ENCODE measurements around the gene SSH3. TPM values are rescaled to one million over a fixed set of nuclear protein-coding genes. Genes with fewer than 3 reads are reported as not detected.

Gene SSH3
- total and polyA plus RNA-seq, 7 experiments from 2014 or later = 1.1 to 23.8 (median 14.8) TPM

- H3K27me3 ChIP-seq (ENCODE audit: control insufficient read depth in 2 of 2, insufficient read depth in 2 of 2, low read length in 2 of 2) = no peaks in the 10 kb centered on the region
- POLR2A ChIA-PET = interaction anchor here (0.6 to 15.1 kb wide), 18 partner anchors 7 to 215 kb away, joined by 3 to 729 read pairs (median 4); partner anchors contain the start of genes ANKRD13D, POLD4, RAD9A and SSH3
- Mint-ChIP-seq H3K27me3 (no peaks in the 10 kb centered on the region), H3K9me3 (no peaks in the 10 kb centered on the region), H3K27ac (peak overlapping the region; percentile 87 to 100 (median 97)), H3K4me3 (peak overlapping the region; percentile 91 to 99 (median 96)), H3K4me1 (peaks cover 32 to 82% (median 76%) of the 10 kb centered on the region in 7 donors), H3K36me3 (peaks cover 0 to 54% (median 18%) of the 10 kb centered on the region in 5 donors)
- H3K4me1 ChIP-seq (ENCODE audit: control insufficient read depth in 2 of 2, insufficient read depth in 2 of 2, low read length in 2 of 2) = peaks cover 72% of the 10 kb centered on the region in 2 donors
- H3K27ac ChIP-seq (ENCODE audit: low read depth, low read length) = peak overlapping the region; percentile 93
- peak overlapping the region; percentile 94 for H3K4me3 ChIP-seq (ENCODE audit: low read length)
- H3K36me3 ChIP-seq (ENCODE audit: control insufficient read depth in 2 of 3, insufficient read depth in 3 of 3, low read length in 3 of 3) = peaks cover 0 to 22% (median 5%) of the 10 kb centered on the region in 3 experiments
- CTCF ChIA-PET = interaction anchor here (0.6 to 3.8 kb wide), 6 partner anchors 8 to 82 kb away, joined by 3 to 24 read pairs (median 4); partner anchors contain the start of gene ANKRD13D
- DNase-seq (no peak), ATAC-seq (no peak)
- no peaks in the 10 kb centered on the region for H3K9me3 ChIP-seq (ENCODE audit: control insufficient read depth in 2 of 3, low read length in 3 of 3)
- intact Hi-C loops (cut with micrococcal nuclease) = loop anchor here in 1 of 2 donors (5.0 kb wide), 2 partner anchors 133 to 238 kb away; partner anchors contain the start of genes CDK2AP2, PITPNM1, PPP1CA and TBC1D10C
These were observed 33.7 kb upstream of the SSH3 start for GRCh38 chr11:67269401-67270255.

DNA sequence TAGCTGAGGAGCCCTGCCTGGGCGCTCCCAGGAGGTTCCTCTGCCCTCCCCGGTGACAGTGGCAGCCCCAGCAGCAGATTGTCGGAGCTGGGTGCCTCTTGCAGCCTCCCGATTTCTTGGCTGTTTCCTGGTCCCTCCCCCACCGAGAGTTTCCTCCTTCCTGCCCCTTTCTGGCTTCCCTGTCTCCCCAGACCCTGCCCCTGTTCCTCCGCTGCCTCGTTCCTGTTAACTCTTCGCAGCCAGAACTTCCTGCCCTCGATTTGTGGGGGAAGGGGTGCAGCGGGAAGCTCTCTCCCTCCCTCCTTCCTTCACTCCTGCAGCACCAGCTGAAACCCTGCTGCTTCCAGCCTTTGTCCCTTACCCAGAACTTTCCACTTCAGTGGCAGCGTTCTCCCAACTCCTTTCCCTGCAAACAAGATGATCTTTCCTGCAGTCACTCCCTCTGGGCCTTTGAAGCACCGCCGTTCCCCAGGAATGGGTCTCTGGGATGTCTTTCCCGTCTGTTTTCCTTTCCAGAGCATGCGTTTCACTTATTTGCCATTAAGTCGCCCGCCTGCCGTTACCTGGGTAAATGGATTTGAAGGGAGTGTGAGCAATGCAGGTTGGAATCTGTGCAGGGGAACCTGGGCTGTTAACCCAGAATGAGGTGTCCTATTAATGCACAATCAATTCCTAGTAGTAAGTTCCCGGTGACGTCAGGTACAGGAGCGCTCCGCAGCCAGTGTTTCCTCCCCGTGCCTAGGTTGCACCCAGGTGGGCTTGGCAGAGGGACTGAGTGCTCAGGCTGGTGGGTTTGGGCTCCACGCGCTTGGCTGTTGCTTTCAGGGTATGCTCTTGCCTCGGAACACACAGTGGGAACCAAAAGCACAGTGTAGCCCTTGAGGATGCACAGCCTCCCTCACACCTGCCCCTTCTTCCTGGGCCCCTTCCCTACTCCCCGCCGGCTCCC is 32.8 kb upstream of the SSH3 start:
- peaks cover 79 to 81% of the 10 kb centered on the region in 2 donors for H3K4me1 ChIP-seq (ENCODE audit: control insufficient read depth in 2 of 2, insufficient read depth in 2 of 2, low read length in 2 of 2)
- Mint-ChIP-seq H3K4me3 (peak overlapping the region; percentile 91 to 99 (median 96)), H3K27ac (peak overlapping the region; percentile 87 to 100 (median 97)), H3K36me3 (peaks cover 0 to 58% (median 18%) of the 10 kb centered on the region in 5 donors), H3K9me3 (no peaks in the 10 kb centered on the region), H3K27me3 (no peaks in the 10 kb centered on the region), H3K4me1 (peaks cover 36 to 81% (median 79%) of the 10 kb centered on the region in 7 donors)
- no peaks in the 10 kb centered on the region for H3K27me3 ChIP-seq (ENCODE audit: control insufficient read depth in 2 of 2, insufficient read depth in 2 of 2, low read length in 2 of 2)
- peak overlapping the region; percentile 94 for H3K4me3 ChIP-seq (ENCODE audit: low read length)
- ChIA-PET POLR2A (interaction anchor here (0.6 to 15.1 kb wide), 23 partner anchors 8 to 214 kb away, joined by 3 to 729 read pairs (median 5); partner anchors contain the start of genes ANKRD13D, POLD4, PPP1CA and RAD9A), CTCF (interaction anchor here (1.1 to 3.8 kb wide), 9 partner anchors 9 to 83 kb away, joined by 3 to 24 read pairs (median 3); partner anchors contain the start of genes ANKRD13D and POLD4)
- DNase-seq (peak in 5 of 9 donors; percentile 13 to 38 (median 28)), ATAC-seq (no peak)
- peak overlapping the region; percentile 93 for H3K27ac ChIP-seq (ENCODE audit: low read depth, low read length)
- peaks cover 0 to 25% (median 5%) of the 10 kb centered on the region in 3 experiments for H3K36me3 ChIP-seq (ENCODE audit: control insufficient read depth in 2 of 3, insufficient read depth in 3 of 3, low read length in 3 of 3)
- H3K9me3 ChIP-seq (ENCODE audit: control insufficient read depth in 2 of 3, low read length in 3 of 3) = no peaks in the 10 kb centered on the region
- intact Hi-C loops (cut with micrococcal nuclease) = loop anchor here (1.0 to 5.0 kb wide), 3 partner anchors 18 to 132 kb away; partner anchors contain the start of genes POLD4 (in 1 of the 2), PPP1CA (in 1 of the 2) and TBC1D10C (in 1 of the 2)

DNA sequence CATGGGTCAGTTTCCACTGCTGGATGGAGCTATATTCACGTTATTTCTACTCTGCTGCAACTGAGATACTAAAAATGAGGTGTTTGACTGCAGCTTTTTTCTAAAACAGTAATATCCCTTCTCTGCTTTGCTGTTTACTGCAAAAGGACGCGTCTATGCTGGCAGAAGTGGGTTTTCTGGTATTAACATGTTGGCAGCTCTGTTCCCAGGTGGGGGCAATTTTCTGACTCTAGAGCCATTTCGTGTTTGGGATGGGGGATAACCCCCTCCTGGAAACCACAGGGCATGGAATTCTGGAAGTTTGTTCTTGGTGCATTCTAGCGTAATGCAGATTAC is 32.2 kb upstream of the SSH3 start:
- Mint-ChIP-seq H3K36me3 (peaks cover 0 to 61% (median 18%) of the 10 kb centered on the region in 5 donors), H3K27ac (peak overlapping the region; percentile 87 to 100 (median 97)), H3K27me3 (no peaks in the 10 kb centered on the region), H3K4me3 (peak overlapping the region; percentile 91 to 99 (median 96)), H3K9me3 (no peaks in the 10 kb centered on the region), H3K4me1 (peaks cover 43 to 82% (median 80%) of the 10 kb centered on the region in 7 donors)
- Histone ChIP-seq H3K9me3 (ENCODE audit: control insufficient read depth in 2 of 3, low read length in 3 of 3) (no peaks in the 10 kb centered on the region), H3K27ac (ENCODE audit: low read depth, low read length) (peak overlapping the region; percentile 93), H3K36me3 (ENCODE audit: control insufficient read depth in 2 of 3, insufficient read depth in 3 of 3, low read length in 3 of 3) (peaks cover 0 to 25% (median 5%) of the 10 kb centered on the region in 3 experiments), H3K27me3 (ENCODE audit: control insufficient read depth in 2 of 2, insufficient read depth in 2 of 2, low read length in 2 of 2) (no peaks in the 10 kb centered on the region), H3K4me3 (ENCODE audit: low read length) (peak overlapping the region; percentile 94), H3K4me1 (ENCODE audit: control insufficient read depth in 2 of 2, insufficient read depth in 2 of 2, low read length in 2 of 2) (peaks cover 80 to 81% of the 10 kb centered on the region in 2 donors)
- ATAC-seq (no peak), DNase-seq (peak in 1 of 9 donors; percentile 55)
- intact Hi-C loops (cut with micrococcal nuclease) = loop anchor here (1.0 to 5.0 kb wide), 3 partner anchors 17 to 131 kb away; partner anchors contain the start of genes POLD4 (in 1 of the 2), PPP1CA (in 1 of the 2) and TBC1D10C (in 1 of the 2)
- ChIA-PET POLR2A (interaction anchor here (0.6 to 15.1 kb wide), 17 partner anchors 9 to 158 kb away, joined by 3 to 729 read pairs (median 6); partner anchors contain the start of genes ANKRD13D, POLD4, PPP1CA and TBC1D10C), CTCF (interaction anchor here (0.8 to 2.2 kb wide), 11 partner anchors 8 to 82 kb away, joined by 3 to 19 read pairs (median 5); partner anchors contain the start of genes ANKRD13D and POLD4)

GRCh38 chr11:67271541-67272284 is 31.6 kb upstream of the SSH3 start:
- H3K36me3 Mint-ChIP-seq = peaks cover 0 to 63% (median 18%) of the 10 kb centered on the region in 5 donors

More at GRCh38 chr11:67271541-67272284, 31.6 kb upstream of the SSH3 start:
- CTCF ChIA-PET = interaction anchor here (0.8 to 2.2 kb wide), 12 partner anchors 8 to 82 kb away, joined by 3 to 19 read pairs (median 4); partner anchors contain the start of genes ANKRD13D and POLD4
- H3K9me3 ChIP-seq (ENCODE audit: control insufficient read depth in 2 of 3, low read length in 3 of 3) = no peaks in the 10 kb centered on the region
- H3K4me3 ChIP-seq (ENCODE audit: low read length) = peak overlapping the region; percentile 94
- Mint-ChIP-seq H3K9me3 (no peaks in the 10 kb centered on the region), H3K4me1 (peaks cover 48 to 88% (median 85%) of the 10 kb centered on the region in 7 donors), H3K27me3 (no peaks in the 10 kb centered on the region), H3K27ac (peak overlapping the region; percentile 87 to 100 (median 97)), H3K4me3 (peak overlapping the region; percentile 91 to 99 (median 96))
- POLR2A ChIA-PET = interaction anchor here (0.6 to 15.1 kb wide), 19 partner anchors 9 to 158 kb away, joined by 3 to 729 read pairs (median 4); partner anchors contain the start of genes ANKRD13D, POLD4, PPP1CA and SSH3
- peak overlapping the region; percentile 93 for H3K27ac ChIP-seq (ENCODE audit: low read depth, low read length)
- H3K36me3 ChIP-seq (ENCODE audit: control insufficient read depth in 2 of 3, insufficient read depth in 3 of 3, low read length in 3 of 3) = peaks cover 0 to 25% (median 5%) of the 10 kb centered on the region in 3 experiments
- H3K4me1 ChIP-seq (ENCODE audit: control insufficient read depth in 2 of 2, insufficient read depth in 2 of 2, low read length in 2 of 2) = peaks cover 85 to 87% of the 10 kb centered on the region in 2 donors
- H3K27me3 ChIP-seq (ENCODE audit: control insufficient read depth in 2 of 2, insufficient read depth in 2 of 2, low read length in 2 of 2) = no peaks in the 10 kb centered on the region
- intact Hi-C loops (cut with micrococcal nuclease) = loop anchor here (1.0 to 5.0 kb wide), 3 partner anchors 17 to 131 kb away; partner anchors contain the start of genes POLD4 (in 1 of the 2), PPP1CA (in 1 of the 2) and TBC1D10C (in 1 of the 2)
- peak; percentile 45 for ATAC-seq
- peak in 8 of 9 donors; percentile 52 to 73 (median 66) for DNase-seq
